Central memory CD8-positive, alpha-beta T cell (primary cell): ENCODE results near the gene TGM6.

Experiments used
- ATAC-seq: fragments of 150-1000 bp; cut with Tn5 transposase; replicated peaks from 2 replicates; pipeline ENCODE4 v1.10.0; 2022; ENCODE audit warnings: mild to moderate bottlenecking, moderate FRiP score, moderate number of reproducible peaks; ENCODE audit not compliant: poor library complexity, severe bottlenecking; ENCODE audit errors: extremely low read depth
- DNase-seq, 2 donors: peaks; one replicate each; pipeline ENCODE4 v3.0.0; 2021; ENCODE audit warnings: low spot score in 2 of 2
- H3K27ac Mint-ChIP-seq: one replicate; pipeline ENCODE4 v1.8.0; 2022; ENCODE audit warnings: low read depth, mild to moderate bottlenecking, moderate library complexity, mixed read lengths
- H3K27me3 Mint-ChIP-seq: one replicate; pipeline ENCODE4 v1.8.0; 2022; ENCODE audit warnings: mixed read lengths
- H3K36me3 Mint-ChIP-seq: one replicate; pipeline ENCODE4 v1.8.0; 2022; ENCODE audit warnings: mild to moderate bottlenecking, moderate library complexity, mixed read lengths; ENCODE audit not compliant: insufficient read depth
- H3K4me1 Mint-ChIP-seq: one replicate; pipeline ENCODE4 v1.8.0; 2022; ENCODE audit warnings: mixed read lengths
- H3K4me3 Mint-ChIP-seq: one replicate; pipeline ENCODE4 v1.8.0; 2022; ENCODE audit warnings: mild to moderate bottlenecking, moderate library complexity, mixed read lengths
- H3K9me3 Mint-ChIP-seq: one replicate; pipeline ENCODE4 v1.8.0; 2022; ENCODE audit warnings: mixed read lengths

Gene TGM6

DNA sequence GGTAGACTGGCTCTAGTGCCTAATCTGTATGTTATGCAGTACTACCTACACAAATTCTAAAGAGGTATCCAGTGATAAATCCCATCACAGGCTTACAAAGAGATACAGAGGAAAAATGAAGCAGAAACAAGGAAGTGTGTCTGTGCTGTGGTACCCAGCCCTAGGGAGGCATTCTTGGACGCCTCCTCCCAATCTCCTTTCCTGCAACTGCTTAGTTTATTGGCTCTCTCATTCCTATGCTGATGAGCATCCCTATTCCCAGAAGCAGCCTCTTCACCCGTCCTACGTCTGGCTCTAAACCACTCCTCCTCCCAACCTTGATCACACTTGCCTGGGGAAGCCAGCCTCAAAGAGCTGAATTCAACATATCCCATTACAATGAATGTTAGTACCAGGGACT lies 34.5 kb upstream of the TGM6 start:
- Mint-ChIP-seq H3K27ac (no peak overlapping the region), H3K4me3 (no peak overlapping the region), H3K36me3 (no peaks in the 10 kb centered on the region), H3K9me3 (no peaks in the 10 kb centered on the region), H3K4me1 (no peaks in the 10 kb centered on the region), H3K27me3 (peaks cover 35% of the 10 kb centered on the region)
- ATAC-seq (no peak), DNase-seq (no peak)

GRCh38 chr20:2348336-2348735 lies 32.4 kb upstream of the TGM6 start:
- ATAC-seq (no peak), DNase-seq (no peak)
- no peaks in the 10 kb centered on the region for H3K36me3 Mint-ChIP-seq
- H3K27me3 Mint-ChIP-seq = peaks cover 23% of the 10 kb centered on the region
- H3K4me3 Mint-ChIP-seq = no peak overlapping the region
- H3K9me3 Mint-ChIP-seq = no peaks in the 10 kb centered on the region
- peaks cover 4% of the 10 kb centered on the region for H3K4me1 Mint-ChIP-seq
- no peak overlapping the region for H3K27ac Mint-ChIP-seq

- H3K36me3 Mint-ChIP-seq = no peaks in the 10 kb centered on the region
- H3K27ac Mint-ChIP-seq = no peak overlapping the region
- no peak overlapping the region for H3K4me3 Mint-ChIP-seq
- H3K9me3 Mint-ChIP-seq = no peaks in the 10 kb centered on the region
- H3K27me3 Mint-ChIP-seq = peaks cover 37% of the 10 kb centered on the region
- no peak for ATAC-seq
- peaks cover 4% of the 10 kb centered on the region for H3K4me1 Mint-ChIP-seq
- DNase-seq = no peak
Observed at GRCh38 chr20:2349801-2350200, 30.9 kb upstream of the TGM6 start.

DNA sequence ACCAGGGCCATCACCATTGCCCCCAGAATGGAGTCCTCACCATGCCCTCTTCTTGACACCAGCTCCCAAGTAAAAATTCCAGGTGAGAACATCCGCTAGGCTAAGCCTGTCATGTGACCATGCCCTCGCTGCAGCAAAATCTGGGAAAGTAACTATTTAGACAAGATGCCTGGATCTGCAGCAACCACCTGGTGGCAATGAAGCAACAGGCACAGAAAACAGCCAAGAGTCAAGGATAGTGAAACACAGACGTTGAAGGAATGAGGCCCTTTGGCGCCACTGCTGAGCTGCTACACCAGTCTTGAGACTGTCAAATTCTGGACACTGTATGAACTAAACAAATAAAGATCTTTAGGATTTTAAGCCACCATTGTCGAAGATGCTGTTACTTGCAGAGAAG lies 30.1 kb upstream of the TGM6 start:
- peaks cover 4% of the 10 kb centered on the region for H3K4me1 Mint-ChIP-seq

GRCh38 chr20:2353231-2353630 lies 27.5 kb upstream of the TGM6 start:
- H3K4me3 Mint-ChIP-seq = no peak overlapping the region
- no peak overlapping the region for H3K27ac Mint-ChIP-seq
- DNase-seq = no peak
- peaks cover 4% of the 10 kb centered on the region for H3K4me1 Mint-ChIP-seq
- no peaks in the 10 kb centered on the region for H3K36me3 Mint-ChIP-seq
- ATAC-seq = no peak
- peaks cover 25% of the 10 kb centered on the region for H3K27me3 Mint-ChIP-seq
- H3K9me3 Mint-ChIP-seq = no peaks in the 10 kb centered on the region

More for the DNA sequence above, 30.1 kb upstream of the TGM6 start:
- Mint-ChIP-seq H3K27ac (no peak overlapping the region), H3K27me3 (peaks cover 37% of the 10 kb centered on the region), H3K36me3 (no peaks in the 10 kb centered on the region), H3K4me3 (no peak overlapping the region), H3K9me3 (no peaks in the 10 kb centered on the region)
- DNase-seq (no peak), ATAC-seq (no peak)

DNA sequence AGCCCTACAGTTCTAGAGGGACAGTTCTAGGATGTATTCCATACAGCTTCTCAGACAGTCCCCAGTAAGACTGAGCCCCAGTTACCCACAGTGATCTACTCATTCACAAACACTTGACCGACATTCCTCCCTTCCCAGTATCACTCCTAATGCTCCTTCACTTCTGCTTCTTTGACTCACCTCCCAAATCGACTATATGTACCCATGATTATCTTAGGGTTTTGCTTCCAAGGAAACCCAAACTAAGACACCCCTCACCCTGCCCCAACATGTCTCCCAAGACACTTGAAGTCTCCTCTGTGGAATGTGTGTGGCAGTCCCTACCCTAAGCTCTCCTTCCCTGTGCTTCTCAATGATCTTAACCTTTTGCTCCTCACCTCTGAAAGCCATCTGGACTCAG lies 23.6 kb upstream of the TGM6 start:
- no peak overlapping the region for H3K27ac Mint-ChIP-seq
- ATAC-seq (no peak), DNase-seq (no peak)
- H3K9me3 Mint-ChIP-seq = no peaks in the 10 kb centered on the region
- peaks cover 20% of the 10 kb centered on the region for H3K27me3 Mint-ChIP-seq
- no peaks in the 10 kb centered on the region for H3K4me1 Mint-ChIP-seq
- H3K4me3 Mint-ChIP-seq = no peak overlapping the region
- no peaks in the 10 kb centered on the region for H3K36me3 Mint-ChIP-seq

DNA sequence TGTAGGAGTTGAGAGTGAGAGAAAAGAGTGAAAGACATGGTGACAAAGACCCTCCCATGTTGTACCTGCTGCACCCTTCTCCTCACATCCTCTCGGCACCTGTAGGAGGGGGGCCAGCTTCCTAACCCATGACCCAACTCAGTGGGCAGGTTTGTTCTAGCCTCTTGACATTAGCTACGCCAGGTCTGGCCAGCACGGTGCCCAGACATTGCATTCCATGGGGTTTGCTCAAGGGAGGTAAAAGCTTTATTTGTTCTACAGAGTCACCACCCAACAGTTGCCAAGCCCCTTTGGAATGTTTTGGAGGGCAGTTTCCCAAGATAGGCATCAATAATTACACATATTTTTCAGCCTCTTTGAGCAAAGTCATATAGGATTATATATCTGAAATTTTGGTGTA lies 22.7 kb upstream of the TGM6 start:
- Mint-ChIP-seq H3K36me3 (no peaks in the 10 kb centered on the region), H3K4me3 (no peak overlapping the region), H3K9me3 (no peaks in the 10 kb centered on the region), H3K27ac (no peak overlapping the region), H3K4me1 (no peaks in the 10 kb centered on the region), H3K27me3 (peaks cover 18% of the 10 kb centered on the region)
- ATAC-seq (no peak), DNase-seq (no peak)

GRCh38 chr20:2361035-2361593 lies 19.6 kb upstream of the TGM6 start:
- Mint-ChIP-seq H3K4me1 (no peaks in the 10 kb centered on the region), H3K27me3 (peaks cover 23% of the 10 kb centered on the region), H3K9me3 (no peaks in the 10 kb centered on the region), H3K27ac (no peak overlapping the region), H3K36me3 (no peaks in the 10 kb centered on the region), H3K4me3 (no peak overlapping the region)
- DNase-seq (no peak), ATAC-seq (no peak)

GRCh38 chr20:2363187-2363586 lies 17.5 kb upstream of the TGM6 start:
- H3K36me3 Mint-ChIP-seq = peaks cover 2% of the 10 kb centered on the region

GRCh38 chr20:2363587-2363986 lies 17.1 kb upstream of the TGM6 start:
- Mint-ChIP-seq H3K9me3 (no peaks in the 10 kb centered on the region), H3K27me3 (peaks cover 43% of the 10 kb centered on the region), H3K27ac (no peak overlapping the region), H3K4me1 (no peaks in the 10 kb centered on the region), H3K4me3 (no peak overlapping the region), H3K36me3 (peaks cover 2% of the 10 kb centered on the region)
- no peak for DNase-seq
- ATAC-seq = no peak

More at GRCh38 chr20:2363187-2363586, 17.5 kb upstream of the TGM6 start:
- Mint-ChIP-seq H3K27ac (no peak overlapping the region), H3K4me3 (no peak overlapping the region), H3K4me1 (no peaks in the 10 kb centered on the region), H3K9me3 (no peaks in the 10 kb centered on the region), H3K27me3 (peaks cover 39% of the 10 kb centered on the region)
- no peak for DNase-seq
- no peak for ATAC-seq

DNA sequence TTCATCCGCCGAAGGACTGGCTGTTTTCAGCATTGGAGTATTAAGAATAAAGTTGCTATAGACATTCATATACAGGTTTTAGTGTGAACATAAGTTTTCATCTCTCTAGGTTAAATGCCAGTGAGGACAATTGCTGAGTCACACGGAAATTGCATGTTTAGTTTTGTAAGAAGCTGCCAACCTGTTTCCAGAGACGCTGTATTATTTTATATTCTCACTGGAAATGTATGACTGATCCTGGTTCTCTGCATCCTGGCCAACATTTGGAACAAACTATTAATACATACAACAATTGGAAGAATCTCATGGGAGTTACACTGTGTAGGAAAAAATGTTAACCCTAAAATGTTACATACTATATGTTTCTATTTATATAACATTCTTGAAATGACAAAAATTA lies 16.7 kb upstream of the TGM6 start:
- H3K9me3 Mint-ChIP-seq = no peaks in the 10 kb centered on the region
- DNase-seq = no peak
- H3K27ac Mint-ChIP-seq = no peak overlapping the region
- no peak overlapping the region for H3K4me3 Mint-ChIP-seq
- peaks cover 47% of the 10 kb centered on the region for H3K27me3 Mint-ChIP-seq
- H3K4me1 Mint-ChIP-seq = no peaks in the 10 kb centered on the region
- peaks cover 2% of the 10 kb centered on the region for H3K36me3 Mint-ChIP-seq
- no peak for ATAC-seq

DNA sequence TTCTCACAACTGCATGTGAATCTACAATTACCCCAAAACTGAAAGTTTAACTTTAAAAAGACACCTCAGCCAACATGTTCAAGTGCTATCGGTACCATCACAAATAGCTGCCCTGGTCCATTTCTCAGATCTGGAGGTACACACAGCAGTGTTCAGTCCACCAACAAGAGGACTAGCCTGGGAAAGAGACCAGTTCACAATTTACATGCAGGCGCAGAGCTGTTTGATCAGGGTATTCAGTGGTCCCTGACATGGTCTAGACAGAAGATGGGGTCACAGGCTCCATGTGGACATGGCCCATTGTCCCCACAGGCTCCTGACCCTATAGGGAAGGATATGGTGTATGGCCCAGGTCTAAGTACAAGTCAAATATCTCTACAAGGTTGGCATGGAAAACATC lies 15.6 kb upstream of the TGM6 start:
- H3K4me3 Mint-ChIP-seq = no peak overlapping the region
- H3K27ac Mint-ChIP-seq = no peak overlapping the region
- peaks cover 58% of the 10 kb centered on the region for H3K27me3 Mint-ChIP-seq
- no peaks in the 10 kb centered on the region for H3K4me1 Mint-ChIP-seq
- ATAC-seq = no peak
- no peaks in the 10 kb centered on the region for H3K9me3 Mint-ChIP-seq
- peaks cover 2% of the 10 kb centered on the region for H3K36me3 Mint-ChIP-seq
- DNase-seq = no peak

DNA sequence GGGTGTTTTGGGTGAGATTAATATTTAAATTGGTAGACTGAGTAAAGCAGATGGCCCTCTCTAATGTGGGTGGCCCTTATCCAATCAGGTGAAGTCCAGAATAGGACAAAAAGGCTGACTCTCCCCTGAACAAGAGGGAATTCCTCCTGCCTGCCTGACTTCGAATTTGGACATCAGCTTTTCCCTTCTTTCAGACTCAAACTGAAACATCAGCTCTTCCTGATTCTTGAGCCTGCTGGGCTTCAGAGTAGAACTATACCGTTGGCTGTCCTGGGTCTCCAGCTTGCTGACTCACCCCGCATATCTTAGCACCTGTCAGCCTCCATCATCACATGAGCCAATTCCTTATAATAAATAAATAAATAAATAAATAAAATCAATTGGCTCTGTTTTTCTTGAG lies 15.0 kb upstream of the TGM6 start:
- H3K27me3 Mint-ChIP-seq = peaks cover 64% of the 10 kb centered on the region
- no peaks in the 10 kb centered on the region for H3K9me3 Mint-ChIP-seq
- no peaks in the 10 kb centered on the region for H3K4me1 Mint-ChIP-seq
- H3K4me3 Mint-ChIP-seq = no peak overlapping the region
- ATAC-seq (no peak), DNase-seq (no peak)
- no peak overlapping the region for H3K27ac Mint-ChIP-seq
- peaks cover 2% of the 10 kb centered on the region for H3K36me3 Mint-ChIP-seq

DNA sequence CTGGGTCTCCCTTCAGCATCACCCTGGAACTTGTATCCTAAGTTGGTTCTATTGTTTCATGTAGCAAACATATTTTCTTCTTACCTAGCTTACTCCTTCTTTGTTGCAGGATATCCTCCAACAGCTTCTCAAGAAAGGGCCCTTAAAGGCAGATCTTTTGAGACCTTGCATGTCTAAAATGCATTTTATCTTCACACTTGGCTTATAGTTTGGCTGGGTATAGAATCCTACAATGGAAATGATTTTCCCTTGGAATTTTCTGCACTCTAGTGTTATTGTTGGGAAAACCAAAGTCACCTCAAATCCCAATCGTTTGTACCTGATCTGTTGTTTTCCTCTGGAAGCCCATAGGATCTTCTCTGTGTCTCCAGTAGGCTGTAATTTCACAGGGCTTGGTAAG lies 12.1 kb upstream of the TGM6 start:
- Mint-ChIP-seq H3K27me3 (peaks cover 93% of the 10 kb centered on the region), H3K36me3 (peaks cover 2% of the 10 kb centered on the region), H3K4me1 (no peaks in the 10 kb centered on the region), H3K9me3 (no peaks in the 10 kb centered on the region), H3K27ac (no peak overlapping the region), H3K4me3 (no peak overlapping the region)
- DNase-seq (no peak), ATAC-seq (no peak)
